ENCODE measurements around the gene PRSS27.
A peak's percentile ranks its signal among the peaks of the same experiment; 100 is the strongest.

The PRSS27 gene

GRCh38 chr16:2682209-2683021 is 37.6 kb downstream of the PRSS27 start, which contains the start of gene KCTD5 (continued):
- TF ChIP-seq IKZF3 (tag by site-specific recombination; IDR thresholded peaks at IDR 0.05) (peak; percentile 41; the same call in 1 of the 2 replicates), ATF2 (tag by site-specific recombination; IDR thresholded peaks at IDR 0.05; ENCODE audit: low read depth) (no peak), ZNF239 (tag by site-specific recombination; IDR thresholded peaks at IDR 0.05) (0 out of 2 replicates have a peak, but pooled peaks have one; percentile 50), GLI4 (tag by site-specific recombination; IDR thresholded peaks at IDR 0.05) (peak; percentile 80; the same call in 1 of the 2 replicates), ZXDB (tag by site-specific recombination; IDR thresholded peaks at IDR 0.05) (peak; percentile 99), ZNF514 (tag by site-specific recombination; IDR thresholded peaks at IDR 0.05) (no peak), ZNF501 (tag by site-specific recombination; IDR thresholded peaks at IDR 0.05) (peak; percentile 92), ZNF274 (IDR thresholded peaks at IDR 0.05; ENCODE audit: low read length) (no peak), ZNF274 (tag by site-specific recombination; IDR thresholded peaks at IDR 0.05; ENCODE audit: borderline replicate concordance) (no peak), ZNF701 (tag by site-specific recombination; IDR thresholded peaks at IDR 0.05) (no peak), ZBTB26 (tag by site-specific recombination; optimal IDR thresholded peaks at IDR 0.05) (peak; percentile 64), ZSCAN23 (tag by site-specific recombination; IDR thresholded peaks at IDR 0.05) (peak; percentile 89; the same call in 1 of the 2 replicates), ZFP3 (tag by site-specific recombination; IDR thresholded peaks at IDR 0.05; ENCODE audit: low read depth) (no peak), BCL11B (tag by site-specific recombination; IDR thresholded peaks at IDR 0.05; ENCODE audit: low read depth) (peak; percentile 32; the same call in 1 of the 2 replicates), KLF7 (tag by site-specific recombination; IDR thresholded peaks at IDR 0.05; ENCODE audit: borderline replicate concordance) (peak; percentile 93), ZNF140 (tag by site-specific recombination; IDR thresholded peaks at IDR 0.05) (no peak), ZNF473 (tag by site-specific recombination; IDR thresholded peaks at IDR 0.05) (no peak), GLI2 (tag by site-specific recombination; IDR thresholded peaks at IDR 0.05; ENCODE audit: borderline replicate concordance, low read depth) (no peak), ZNF302 (tag by site-specific recombination; IDR thresholded peaks at IDR 0.05; ENCODE audit: low read depth) (no peak), ZBTB7A (tag by site-specific recombination; IDR thresholded peaks at IDR 0.05; ENCODE audit: low read depth) (peak; percentile 79), ZNF10 (tag by site-specific recombination; IDR thresholded peaks at IDR 0.05) (no peak), ZNF596 (tag by site-specific recombination; IDR thresholded peaks at IDR 0.05) (no peak), ZNF707 (tag by site-specific recombination; IDR thresholded peaks at IDR 0.05) (no peak), YY2 (tag by site-specific recombination; IDR thresholded peaks at IDR 0.05) (peak; percentile 93), ZFP41 (tag by site-specific recombination; IDR thresholded peaks at IDR 0.05; ENCODE audit: borderline replicate concordance) (no peak), ZNF664 (tag by site-specific recombination; IDR thresholded peaks at IDR 0.05) (peak; percentile 40; the same call in 1 of the 2 replicates), ZNF175 (tag by site-specific recombination; IDR thresholded peaks at IDR 0.05) (no peak), ZNF148 (tag by site-specific recombination; IDR thresholded peaks at IDR 0.05; ENCODE audit: borderline replicate concordance) (no peak; the same call in 1 of the 2 replicates), ZSCAN30 (tag by site-specific recombination; IDR thresholded peaks at IDR 0.05) (peak; percentile 96), KLF16 (tag by site-specific recombination; IDR thresholded peaks at IDR 0.05) (peak; percentile 100), ZNF341 (tag by site-specific recombination; IDR thresholded peaks at IDR 0.05; ENCODE audit: low read depth) (peak; percentile 35), SP7 (tag by site-specific recombination; IDR thresholded peaks at IDR 0.05) (peak; percentile 92), ZNF423 (tag by site-specific recombination; IDR thresholded peaks at IDR 0.05) (no peak), FEZF1 (tag by site-specific recombination; IDR thresholded peaks at IDR 0.05) (peak; percentile 33; the same call in 1 of the 2 replicates)
